Measurements from ENCODE around the gene PLPP6. TPM values are rescaled to one million over a fixed set of nuclear protein-coding genes. Genes with fewer than 3 reads are reported as not detected.
"Not testable (repeated sequence)": the region's sequence is repeated elsewhere in the genome, so short reads cannot be mapped to it uniquely, and the experiment has no call there.

Gene PLPP6
- total RNA-seq = 16.3 TPM

DNA sequence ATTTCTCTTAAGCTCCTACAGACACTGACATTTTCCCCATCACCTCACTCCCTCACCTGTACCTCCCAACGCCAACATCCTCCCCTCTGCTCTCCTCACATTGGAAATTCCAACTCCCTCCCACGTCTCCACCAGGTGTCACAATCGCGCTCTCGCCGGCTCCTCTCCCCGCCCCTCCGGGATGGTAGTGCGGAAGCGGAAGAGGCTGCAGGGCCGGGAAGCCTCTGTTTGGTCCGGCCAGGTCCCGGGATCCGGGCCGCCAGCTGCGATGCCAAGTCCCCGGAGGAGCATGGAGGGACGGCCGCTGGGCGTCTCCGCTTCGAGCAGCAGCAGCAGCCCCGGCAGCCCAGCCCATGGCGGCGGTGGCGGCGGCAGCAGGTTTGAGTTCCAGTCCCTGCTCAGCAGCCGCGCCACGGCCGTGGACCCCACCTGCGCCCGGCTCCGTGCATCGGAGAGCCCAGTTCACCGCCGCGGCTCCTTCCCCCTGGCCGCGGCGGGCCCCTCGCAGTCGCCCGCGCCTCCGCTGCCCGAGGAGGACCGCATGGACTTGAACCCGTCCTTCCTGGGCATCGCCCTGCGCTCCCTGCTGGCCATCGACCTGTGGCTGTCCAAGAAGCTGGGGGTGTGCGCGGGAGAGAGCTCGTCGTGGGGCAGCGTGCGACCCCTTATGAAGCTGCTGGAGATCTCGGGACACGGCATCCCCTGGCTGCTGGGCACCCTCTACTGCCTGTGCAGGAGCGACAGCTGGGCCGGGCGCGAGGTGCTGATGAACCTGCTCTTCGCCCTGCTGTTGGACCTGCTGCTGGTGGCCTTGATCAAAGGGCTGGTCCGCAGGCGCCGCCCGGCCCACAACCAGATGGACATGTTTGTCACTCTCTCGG lies at the start of gene PLPP6:
PLPP6 (plus strand) TSS at position 187 of the 881 bp plus-strand sequence; CDS start at position 269, 82 bp downstream.
- DNase-seq (ENCODE audit: low spot score in 2 of 2) (peak; percentile 77 to 78), FAIRE-seq (no peak)

DNA sequence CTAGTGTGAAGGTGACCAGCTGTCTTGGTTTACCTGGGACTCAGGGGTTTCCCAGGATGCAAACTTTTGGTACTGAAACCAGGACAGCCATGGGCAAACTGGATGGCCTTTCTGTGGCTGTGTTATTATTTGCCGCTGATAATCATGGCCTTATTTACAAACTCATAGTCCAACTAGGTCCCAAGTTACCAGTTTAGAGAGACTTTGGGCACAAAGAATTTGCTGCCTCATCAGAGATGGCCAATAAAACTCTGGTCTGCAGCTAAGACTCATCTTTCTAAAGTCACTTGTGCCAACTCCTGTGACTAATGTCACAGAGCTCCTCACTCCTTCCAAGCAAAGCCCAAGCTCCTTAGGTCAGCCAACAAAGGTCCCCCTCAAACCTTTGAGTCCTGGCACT lies 47.5 kb upstream of the PLPP6 start:
- DNase-seq (ENCODE audit: low spot score in 2 of 2) = no peak

DNA sequence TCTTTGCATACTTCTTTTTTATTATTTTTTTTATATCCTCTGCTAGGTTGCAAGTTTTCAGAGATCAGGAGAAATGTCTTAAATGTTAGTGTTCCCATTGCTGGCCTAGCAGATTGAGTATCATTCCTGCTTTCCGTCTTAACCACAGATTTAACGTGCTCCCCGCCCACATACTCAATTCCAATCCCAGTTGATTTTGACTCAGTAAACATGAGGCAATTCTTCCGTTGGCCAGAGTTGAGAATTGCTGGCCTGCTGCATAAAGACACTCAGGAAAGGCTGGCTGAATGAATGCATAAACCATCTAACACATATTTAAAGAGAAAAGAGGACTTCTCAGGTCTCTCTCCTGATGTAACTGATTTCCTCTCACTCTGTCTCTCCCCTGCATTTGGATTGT lies 46.8 kb upstream of the PLPP6 start:
- FAIRE-seq (no peak), DNase-seq (ENCODE audit: low spot score in 2 of 2) (no peak)

More for the DNA sequence above, 47.5 kb upstream of the PLPP6 start:
- FAIRE-seq = no peak

DNA sequence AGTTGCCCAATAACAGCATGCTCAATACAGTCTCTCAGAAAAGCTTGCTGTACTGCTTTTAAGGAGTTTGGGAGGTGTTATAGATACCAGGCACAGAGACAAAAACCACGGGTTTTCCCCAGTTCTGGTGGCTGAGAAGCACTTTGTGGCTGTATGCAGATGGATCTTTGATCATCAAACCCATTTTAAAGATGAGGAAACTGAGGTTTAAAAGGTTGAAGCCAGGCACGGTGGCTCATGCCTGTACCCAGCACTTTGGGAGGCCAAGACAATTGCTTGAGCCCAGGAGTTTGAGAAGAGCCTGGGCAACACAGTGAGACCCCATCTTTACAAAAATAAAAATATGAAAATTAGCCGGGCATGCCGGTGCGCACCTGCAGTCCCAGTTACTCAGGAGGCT lies 46.3 kb upstream of the PLPP6 start:
- no peak for DNase-seq (ENCODE audit: low spot score in 2 of 2)
- FAIRE-seq = no peak

DNA sequence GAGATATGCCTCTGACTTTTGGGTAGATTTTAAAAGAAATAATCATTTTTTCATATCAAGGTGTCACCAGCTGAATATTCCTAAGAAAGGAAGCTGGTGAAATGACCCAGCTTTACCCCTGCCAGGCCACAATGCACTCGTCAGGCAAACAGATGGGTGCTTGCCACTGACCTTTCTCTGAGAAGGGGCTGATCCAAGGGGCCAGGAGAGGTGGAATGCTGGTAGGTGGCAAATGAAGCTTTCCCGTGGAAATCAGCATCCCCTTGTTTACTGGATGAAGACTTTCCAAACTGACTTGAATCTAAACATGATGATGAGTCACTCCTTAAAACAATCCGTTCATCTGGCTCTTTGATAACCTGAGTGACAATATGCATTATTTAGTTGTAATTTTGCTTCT lies 44.3 kb upstream of the PLPP6 start:
- DNase-seq (ENCODE audit: low spot score in 2 of 2) = no peak
- FAIRE-seq = no peak

DNA sequence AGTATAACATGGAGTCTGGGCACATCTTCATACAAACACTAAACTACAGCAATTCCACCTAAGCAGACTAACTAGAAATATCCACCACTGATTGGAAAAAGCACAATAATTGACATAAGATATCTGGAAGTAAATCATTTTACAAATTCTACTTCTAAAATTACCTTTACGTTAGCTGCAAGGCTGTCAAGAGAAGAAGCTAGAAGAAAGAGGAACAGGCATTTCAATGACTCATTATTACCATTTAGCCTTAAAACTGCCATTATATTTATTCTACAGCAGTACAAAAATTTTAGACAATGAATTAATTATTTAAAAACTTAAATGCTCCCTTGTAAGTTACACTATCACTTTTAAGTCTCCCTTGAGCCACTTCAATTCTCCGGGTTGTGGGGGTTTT lies 43.4 kb upstream of the PLPP6 start:
- no peak for FAIRE-seq
- DNase-seq (ENCODE audit: low spot score in 2 of 2) = no peak

DNA sequence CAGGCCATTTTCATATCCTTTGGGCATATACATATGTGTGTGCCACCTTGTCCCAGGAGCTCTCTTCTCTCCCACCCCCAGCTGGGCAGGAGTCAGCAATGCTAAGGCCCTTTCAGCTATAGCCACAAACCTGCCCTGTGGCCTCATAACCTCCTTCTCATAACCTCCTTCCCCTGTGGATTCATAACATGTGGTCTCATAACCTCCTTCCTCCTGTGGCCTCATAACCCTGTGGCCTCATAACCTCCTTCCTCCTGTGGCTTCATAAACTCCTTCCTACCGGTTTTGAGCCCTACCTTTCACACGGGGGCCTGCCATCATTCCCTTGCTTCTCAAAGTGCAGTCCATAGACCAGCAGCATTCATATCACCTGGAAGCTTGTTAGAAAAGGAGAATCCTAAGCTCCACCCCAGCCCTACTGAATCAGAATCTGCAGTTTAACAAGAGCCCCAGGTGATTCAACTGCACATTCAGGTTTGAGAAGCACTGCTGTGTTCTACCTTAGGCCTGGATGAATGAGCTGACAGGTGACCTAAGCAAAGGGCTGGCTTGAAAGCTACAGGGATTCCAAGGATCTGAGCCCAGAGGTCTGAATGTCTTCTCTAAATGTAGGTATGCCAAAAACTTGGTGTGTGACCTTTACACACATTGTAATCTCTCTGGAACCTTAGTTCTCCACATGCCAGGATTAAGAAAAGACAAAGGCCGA lies 41.9 kb upstream of the PLPP6 start:
- no peak for FAIRE-seq
- no peak for DNase-seq (ENCODE audit: low spot score in 2 of 2)

DNA sequence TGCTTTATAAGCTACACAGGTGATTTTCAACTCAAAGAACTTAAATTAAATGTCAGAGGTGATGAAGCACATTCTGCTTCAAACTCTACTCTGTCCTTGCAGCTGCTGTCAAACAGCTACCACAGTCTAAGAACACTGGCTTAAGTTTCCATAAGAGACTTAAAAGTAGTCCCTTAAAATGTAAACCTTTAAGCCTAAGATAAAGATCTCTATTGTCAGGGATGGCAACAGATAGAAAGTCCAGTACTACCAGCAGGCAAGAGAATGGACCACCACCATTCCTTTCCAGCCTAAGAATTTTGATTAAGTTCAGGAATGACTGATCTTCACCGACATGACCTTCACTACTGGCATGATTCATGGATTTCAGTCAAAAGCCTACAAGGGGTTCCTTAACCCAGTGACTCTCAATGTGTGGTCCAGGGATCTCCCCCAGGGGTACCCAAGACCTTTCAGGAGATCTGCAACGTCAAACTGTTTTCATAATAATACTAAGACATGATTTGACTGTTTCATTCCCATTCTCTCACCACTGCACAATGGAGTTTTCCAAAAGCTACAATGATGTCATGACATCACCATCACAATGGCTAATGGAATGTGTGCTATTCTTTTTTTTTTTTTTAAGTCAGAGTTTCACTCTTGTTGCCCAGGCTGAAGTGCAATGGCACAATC lies 41.1 kb upstream of the PLPP6 start:
- DNase-seq (ENCODE audit: low spot score in 2 of 2) (no peak), FAIRE-seq (no peak)

DNA sequence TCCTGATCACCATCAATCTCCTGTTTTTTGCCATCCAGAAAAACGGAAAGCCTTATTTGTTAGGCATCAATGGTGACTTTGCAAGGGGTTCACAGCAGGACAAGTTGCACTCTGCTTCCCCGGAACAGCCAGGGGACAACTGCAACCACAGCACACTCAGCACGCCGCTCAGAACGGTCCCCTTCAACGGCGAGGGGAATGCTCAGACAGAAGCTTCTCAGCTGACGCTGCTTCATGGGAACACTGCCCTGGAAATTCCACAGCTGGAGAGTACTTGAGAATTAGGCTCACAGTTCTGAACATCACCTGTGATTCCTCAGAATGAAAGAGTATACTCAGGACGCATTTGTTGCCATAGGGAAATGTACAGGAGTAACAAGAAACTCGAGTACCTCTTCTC lies 40.1 kb upstream of the PLPP6 start:
- DNase-seq (ENCODE audit: low spot score in 2 of 2) (no peak), FAIRE-seq (no peak)

DNA sequence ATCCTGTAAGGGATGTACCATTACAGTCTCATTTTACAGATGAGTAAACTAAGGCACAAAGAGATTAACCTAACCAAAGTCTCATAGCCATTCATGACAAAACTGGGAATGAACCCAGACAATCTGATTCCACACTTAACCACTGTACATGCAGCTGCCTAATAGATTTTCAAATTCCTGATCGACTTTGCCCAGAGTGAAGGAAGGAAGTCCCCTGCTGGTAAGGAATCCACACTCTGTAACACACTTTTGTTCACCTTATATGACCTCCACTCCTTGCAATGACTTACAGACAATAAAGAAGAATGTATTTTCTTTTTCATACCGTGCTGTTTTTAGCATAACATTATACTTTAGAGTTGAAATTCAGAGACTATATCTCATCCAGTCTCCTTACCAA lies 31.3 kb upstream of the PLPP6 start:
- DNase-seq (ENCODE audit: low spot score in 2 of 2) = no peak
- FAIRE-seq = no peak

DNA sequence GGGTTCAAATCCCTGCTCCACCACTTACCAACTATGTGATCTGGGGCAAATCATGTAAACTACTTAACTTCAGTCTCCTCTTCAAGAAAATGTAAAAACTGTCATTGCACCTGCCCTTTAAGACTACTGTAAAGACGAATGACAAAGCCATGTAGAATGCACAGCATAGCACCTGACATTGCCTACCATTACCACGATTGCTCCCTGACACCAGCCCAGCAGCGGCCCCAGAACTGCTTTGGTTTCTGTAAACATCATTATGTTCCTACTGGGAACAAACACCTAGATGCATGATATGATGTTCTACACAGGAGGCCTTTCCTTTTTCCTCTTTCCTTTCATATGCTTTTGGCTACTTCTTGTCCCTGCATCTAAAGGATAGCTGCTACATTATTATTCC lies 23.1 kb upstream of the PLPP6 start:
- FAIRE-seq (no peak), DNase-seq (ENCODE audit: low spot score in 2 of 2) (no peak)

DNA sequence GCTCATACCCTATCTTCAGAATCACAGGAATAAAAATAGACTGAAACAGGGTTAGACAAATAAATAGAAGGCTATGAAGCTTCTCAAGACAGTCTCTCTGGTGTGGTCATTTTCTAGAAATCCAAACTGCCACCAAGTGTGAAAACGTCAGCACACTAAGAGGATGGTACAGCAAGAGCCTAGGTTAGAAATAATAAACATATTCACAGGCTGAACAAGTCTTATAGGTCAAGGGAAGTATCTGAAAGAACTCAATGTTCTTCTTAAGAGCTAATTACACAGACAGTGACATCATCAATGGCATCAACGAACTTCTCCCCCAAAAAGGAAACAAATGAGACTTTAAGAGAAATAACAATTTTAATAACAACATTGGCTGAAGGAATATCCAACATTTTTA lies 22.7 kb upstream of the PLPP6 start:
- FAIRE-seq (no peak), DNase-seq (ENCODE audit: low spot score in 2 of 2) (peak in 1 of 2 donors; percentile 8)

DNA sequence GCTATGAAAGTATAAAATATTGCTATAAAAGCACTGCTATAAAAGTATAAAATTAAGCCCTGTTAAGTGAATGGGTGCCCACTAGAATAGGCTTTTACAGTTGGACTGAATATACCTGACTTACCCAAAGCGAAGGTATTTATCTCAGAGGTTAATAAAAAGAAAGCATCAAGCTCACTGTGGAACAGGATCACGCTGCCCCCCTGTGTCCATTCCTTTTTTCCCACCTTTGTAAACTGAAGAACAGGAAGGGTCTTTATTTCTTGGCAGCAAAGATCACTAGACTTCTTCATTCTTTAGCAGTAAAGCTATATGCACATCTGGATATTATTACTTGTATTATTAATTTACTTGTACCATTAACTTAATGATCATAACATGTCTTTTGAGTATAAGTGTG lies 22.1 kb upstream of the PLPP6 start:
- DNase-seq (ENCODE audit: low spot score in 2 of 2) (no peak), FAIRE-seq (no peak)

DNA sequence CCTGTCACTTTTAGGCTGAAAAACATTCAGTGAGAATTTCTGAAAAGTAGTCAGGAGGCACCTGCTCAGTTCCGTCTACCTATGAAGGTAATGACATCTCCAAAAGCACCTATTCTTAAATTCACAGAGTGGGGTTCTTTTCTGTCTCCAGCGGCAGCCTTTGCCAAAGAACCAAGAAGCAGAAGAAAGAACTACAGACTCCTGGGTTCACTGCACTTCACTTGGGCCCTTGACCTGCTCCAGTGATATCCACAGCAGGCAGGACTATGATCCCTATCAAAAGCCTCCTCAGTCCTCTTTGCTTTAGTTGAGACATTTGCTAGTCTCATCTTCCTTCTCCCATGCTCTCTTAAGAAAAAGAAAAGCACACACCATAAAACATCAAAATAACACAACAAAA lies 19.7 kb upstream of the PLPP6 start:
- DNase-seq (ENCODE audit: low spot score in 2 of 2) = no peak

DNA sequence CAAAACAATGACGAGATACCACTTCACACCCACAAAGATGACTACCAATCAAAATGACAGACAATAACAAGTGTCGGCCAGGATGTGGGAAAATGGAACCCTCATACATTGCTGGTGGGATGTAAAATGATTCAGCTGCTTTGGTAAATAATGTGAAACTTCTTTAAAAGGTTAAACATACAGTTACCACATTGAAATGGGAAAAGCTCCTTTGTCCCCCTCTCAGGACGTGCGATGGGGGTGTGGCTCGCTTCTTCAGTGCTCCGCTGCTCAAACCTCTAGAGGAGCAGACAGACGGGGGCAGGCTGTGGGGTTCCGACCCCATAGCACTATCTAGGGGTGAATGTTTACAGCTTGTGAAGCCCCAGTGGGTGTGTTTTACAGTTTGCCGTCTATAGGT lies 8.0 kb upstream of the PLPP6 start:
- FAIRE-seq = no peak

More for the DNA sequence above, 19.7 kb upstream of the PLPP6 start:
- FAIRE-seq = no peak

DNA sequence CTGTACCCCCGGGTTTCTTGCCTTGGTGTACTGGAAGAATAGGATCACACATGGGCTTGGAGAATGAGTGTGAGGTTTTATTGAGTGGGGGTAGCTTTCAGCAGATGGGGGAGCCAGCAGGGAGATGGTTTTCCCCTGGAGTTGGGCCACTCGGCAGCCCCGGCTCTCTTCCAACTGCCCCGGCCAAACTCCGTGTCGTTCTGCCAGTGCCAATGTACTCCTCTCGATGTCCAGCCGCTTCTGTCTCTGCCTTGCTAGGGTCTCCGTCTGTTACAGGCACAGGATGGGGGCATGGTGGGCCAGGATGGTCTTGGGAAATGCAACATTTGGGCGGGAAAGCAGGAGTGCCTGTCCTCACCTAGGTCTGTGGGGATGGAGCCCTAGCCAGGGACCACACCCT lies 7.6 kb upstream of the PLPP6 start:
- no peak for DNase-seq (ENCODE audit: low spot score in 2 of 2)

More for the DNA sequence above, 8.0 kb upstream of the PLPP6 start:
- DNase-seq (ENCODE audit: low spot score in 2 of 2) = no peak

DNA sequence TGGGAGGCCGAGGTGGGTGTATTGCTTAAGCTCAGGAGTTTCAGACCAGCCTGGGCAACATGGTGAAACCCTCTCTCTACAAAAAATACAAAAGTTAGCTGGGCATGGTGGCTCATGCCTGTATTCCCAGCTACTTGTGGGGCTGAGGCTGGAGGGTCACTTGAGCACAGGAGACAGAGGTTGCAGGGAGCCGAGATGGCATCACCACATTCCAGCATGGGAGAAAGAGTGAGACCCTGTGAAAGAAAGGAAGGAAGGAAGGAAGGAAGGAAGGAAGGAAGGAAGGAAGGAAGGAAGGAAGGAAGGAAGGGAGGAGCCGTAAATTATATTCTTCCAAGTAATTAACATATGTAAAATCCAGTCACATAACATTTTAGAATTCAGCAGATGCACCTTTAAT lies 5.9 kb upstream of the PLPP6 start:
- not testable (repeated sequence) for FAIRE-seq; DNase-seq (ENCODE audit: low spot score in 2 of 2)

More for the DNA sequence above, 7.6 kb upstream of the PLPP6 start:
- no peak for FAIRE-seq

DNA sequence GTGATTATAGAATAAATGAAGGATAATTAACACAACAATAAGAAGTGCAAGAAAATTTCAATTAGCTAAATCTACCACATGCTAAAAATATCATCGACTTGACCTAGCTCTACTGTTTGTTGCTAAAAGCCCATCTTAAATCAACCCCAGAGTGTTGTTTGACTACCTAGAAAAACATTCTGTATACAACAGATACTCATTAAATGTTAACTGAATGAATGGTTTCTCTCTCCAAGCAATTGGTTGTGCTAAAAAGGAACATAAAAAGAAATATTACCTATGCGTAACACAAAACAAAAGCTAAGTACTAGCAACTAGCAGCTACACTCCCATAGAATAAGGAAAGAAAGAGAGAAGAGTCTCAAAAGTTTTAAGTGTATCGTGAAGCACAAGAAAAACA lies 5.5 kb upstream of the PLPP6 start:
- no peak for FAIRE-seq
- DNase-seq (ENCODE audit: low spot score in 2 of 2) = no peak

DNA sequence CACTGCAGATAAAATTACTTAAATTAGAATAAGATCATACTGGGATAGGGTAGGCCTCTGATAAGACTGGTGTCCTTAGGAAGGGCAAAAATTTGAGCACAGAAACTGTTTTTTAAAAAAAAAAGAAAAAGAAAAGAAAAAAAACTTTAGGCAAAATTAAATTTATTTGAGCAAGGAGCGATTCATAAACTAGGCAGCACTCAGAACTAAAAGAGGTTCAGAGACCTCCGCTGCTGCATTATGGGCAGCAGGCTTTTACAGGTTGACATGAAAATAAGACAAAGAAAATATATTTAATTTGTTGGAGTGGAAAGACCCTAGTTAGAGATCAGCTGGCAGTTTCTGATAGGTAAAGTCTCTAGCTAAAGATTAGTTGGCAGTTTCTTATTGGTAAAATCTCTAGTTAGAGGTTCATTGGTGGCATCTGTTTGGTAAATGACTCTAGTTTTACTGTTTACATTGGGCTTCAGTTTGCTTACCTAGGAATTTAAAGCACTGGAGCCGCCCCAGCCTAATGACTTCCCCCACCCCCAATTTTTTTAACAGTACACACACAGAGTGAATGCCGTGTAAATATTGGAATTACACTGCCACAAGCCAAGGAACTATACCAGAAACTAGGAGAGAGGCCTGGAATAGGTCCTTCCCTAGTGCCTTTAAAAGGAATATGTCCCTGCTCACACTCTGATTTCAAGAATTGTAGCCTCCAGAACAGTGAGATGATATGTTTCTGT lies 4.5 kb upstream of the PLPP6 start:
- FAIRE-seq (no peak), DNase-seq (ENCODE audit: low spot score in 2 of 2) (no peak)

DNA sequence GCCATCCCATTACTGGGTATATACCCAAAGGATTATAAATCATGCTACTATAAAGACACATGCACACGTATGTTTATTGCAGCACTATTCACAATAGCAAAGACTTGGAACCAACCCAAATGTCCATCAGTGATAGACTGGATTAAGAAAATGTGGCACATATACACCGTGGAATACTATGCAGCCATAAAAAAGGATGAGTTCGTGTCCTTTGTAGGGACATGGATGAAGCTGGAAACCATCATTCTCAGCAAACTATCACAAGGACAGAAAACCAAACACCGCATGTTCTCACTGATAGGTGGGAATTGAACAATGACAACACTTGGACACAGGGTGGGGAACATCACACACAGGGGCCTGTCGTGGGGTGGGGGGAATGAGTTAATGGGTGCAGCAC lies 1.4 kb upstream of the PLPP6 start:
- not testable (repeated sequence) for DNase-seq (ENCODE audit: low spot score in 2 of 2); FAIRE-seq

Measured in frontal cortex (tissue), 4 donors.